HFFc6 (cell line): ENCODE data around the gene TSPAN12. TPM values are rescaled to one million over a fixed set of nuclear protein-coding genes. Genes with fewer than 3 reads are reported as not detected.

Experiments
- DNase-seq: peaks from one replicate; pipeline ENCODE4 v3.0.0-alpha.2; 2018
- H3K27ac Mint-ChIP-seq: 2 replicates; pipeline ENCODE4 v1.8.0; 2020; ENCODE audit warnings: mild to moderate bottlenecking, mixed read lengths
- H3K27me3 Mint-ChIP-seq: 2 replicates; pipeline ENCODE4 v1.8.0; 2021; ENCODE audit warnings: mild to moderate bottlenecking, moderate library complexity, mixed read lengths; ENCODE audit not compliant: insufficient read depth
- H3K36me3 Mint-ChIP-seq: 2 replicates; pipeline ENCODE4 v1.8.0; 2021; ENCODE audit warnings: low read depth, mixed read lengths
- H3K4me1 Mint-ChIP-seq: 2 replicates; pipeline ENCODE4 v1.8.0; 2020; ENCODE audit warnings: low read depth, mixed read lengths
- H3K4me3 Mint-ChIP-seq: 2 replicates; pipeline ENCODE4 v1.8.0; 2020; ENCODE audit warnings: mild to moderate bottlenecking, moderate library complexity, mixed read lengths
- H3K9me3 Mint-ChIP-seq: 2 replicates; pipeline ENCODE4 v1.8.0; 2020; ENCODE audit warnings: mild to moderate bottlenecking, mixed read lengths
- total RNA-seq, 6 experiments: library from RNA; stranded (reverse); fragmentation: NEBNext Ultra II Directional; extraction: Animal tissue kit (Norgen Biotek cat#: 25700); gene quantifications; 2 replicates in 1 of 6; 3 replicates in 5 of 6; pipeline ENCODE4 v1.2.3, GENCODE V29; 2021
- TF ChIP-seq, protein P1 (sequence below): fragments of 200-600 bp; sonication (generic); IDR thresholded peaks from 2 replicates; pipeline ENCODE4 v1.5.0; 2021; ENCODE audit warnings: antibody characterized with exemption, mild to moderate bottlenecking

TSPAN12 gene
- total RNA-seq, 6 experiments from 2014 or later, result 0.21 to 0.51 (median 0.40) TPM

GRCh38 chr7:120775755-120776154 is 82.2 kb downstream of the TSPAN12 start:
- Mint-ChIP-seq H3K4me3 (no peak overlapping the region), H3K4me1 (no peaks in the 10 kb centered on the region), H3K27me3 (no peaks in the 10 kb centered on the region; the same call in 1 of the 2 replicates), H3K27ac (no peak overlapping the region), H3K36me3 (no peaks in the 10 kb centered on the region), H3K9me3 (no peaks in the 10 kb centered on the region)
- TF ChIP-seq, protein P1, sequence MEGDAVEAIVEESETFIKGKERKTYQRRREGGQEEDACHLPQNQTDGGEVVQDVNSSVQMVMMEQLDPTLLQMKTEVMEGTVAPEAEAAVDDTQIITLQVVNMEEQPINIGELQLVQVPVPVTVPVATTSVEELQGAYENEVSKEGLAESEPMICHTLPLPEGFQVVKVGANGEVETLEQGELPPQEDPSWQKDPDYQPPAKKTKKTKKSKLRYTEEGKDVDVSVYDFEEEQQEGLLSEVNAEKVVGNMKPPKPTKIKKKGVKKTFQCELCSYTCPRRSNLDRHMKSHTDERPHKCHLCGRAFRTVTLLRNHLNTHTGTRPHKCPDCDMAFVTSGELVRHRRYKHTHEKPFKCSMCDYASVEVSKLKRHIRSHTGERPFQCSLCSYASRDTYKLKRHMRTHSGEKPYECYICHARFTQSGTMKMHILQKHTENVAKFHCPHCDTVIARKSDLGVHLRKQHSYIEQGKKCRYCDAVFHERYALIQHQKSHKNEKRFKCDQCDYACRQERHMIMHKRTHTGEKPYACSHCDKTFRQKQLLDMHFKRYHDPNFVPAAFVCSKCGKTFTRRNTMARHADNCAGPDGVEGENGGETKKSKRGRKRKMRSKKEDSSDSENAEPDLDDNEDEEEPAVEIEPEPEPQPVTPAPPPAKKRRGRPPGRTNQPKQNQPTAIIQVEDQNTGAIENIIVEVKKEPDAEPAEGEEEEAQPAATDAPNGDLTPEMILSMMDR, result no peak
- no peak for DNase-seq

DNA sequence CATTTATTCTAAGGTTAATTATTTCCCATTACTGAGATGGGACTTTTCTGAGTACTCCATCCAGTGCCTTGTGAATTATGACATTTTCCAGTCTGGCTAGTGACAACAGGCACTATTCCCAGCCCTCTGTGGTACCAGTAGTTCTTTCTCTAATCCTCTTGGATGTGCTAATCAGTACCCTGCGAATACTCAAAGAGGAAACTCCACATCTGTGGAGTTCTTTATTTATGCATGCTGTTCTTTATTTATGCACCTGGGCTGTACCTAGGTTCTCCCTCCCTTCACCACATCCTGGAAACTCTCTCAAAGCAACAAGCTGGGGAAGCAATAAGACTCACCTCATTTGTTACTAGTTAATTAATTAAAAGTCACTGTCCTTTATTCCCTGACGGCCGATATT is 83.5 kb downstream of the TSPAN12 start:
- no peaks in the 10 kb centered on the region for H3K4me1 Mint-ChIP-seq
- H3K4me3 Mint-ChIP-seq, result no peak overlapping the region
- DNase-seq, result no peak
- H3K36me3 Mint-ChIP-seq, result no peaks in the 10 kb centered on the region
- TF ChIP-seq, protein P1, result no peak
- no peaks in the 10 kb centered on the region; the same call in 1 of the 2 replicates for H3K27me3 Mint-ChIP-seq
- H3K9me3 Mint-ChIP-seq, result no peaks in the 10 kb centered on the region
- no peak overlapping the region for H3K27ac Mint-ChIP-seq

DNA sequence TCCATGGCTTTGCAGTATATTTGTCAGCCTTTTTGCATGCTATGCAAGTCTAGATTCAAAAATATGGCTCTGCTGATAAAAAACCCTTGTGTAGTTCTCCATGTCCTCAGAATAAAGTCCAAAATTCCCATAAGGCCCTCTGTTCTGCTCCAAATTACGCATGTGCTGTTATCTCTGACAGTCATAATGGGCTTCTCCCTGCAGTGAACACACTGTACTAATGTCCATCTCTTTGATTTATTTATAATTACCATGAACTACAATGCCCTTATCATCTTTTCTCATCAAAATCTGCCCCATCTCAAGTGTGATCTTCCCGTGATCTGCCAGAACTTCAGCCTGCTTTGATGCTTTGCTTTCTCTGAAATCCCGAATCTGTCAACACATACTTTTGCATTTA is 87.7 kb downstream of the TSPAN12 start:
- TF ChIP-seq, protein P1, result no peak
- Mint-ChIP-seq H3K27ac (no peak overlapping the region), H3K36me3 (no peaks in the 10 kb centered on the region), H3K4me1 (no peaks in the 10 kb centered on the region), H3K9me3 (no peaks in the 10 kb centered on the region), H3K4me3 (no peak overlapping the region), H3K27me3 (no peaks in the 10 kb centered on the region)
- no peak for DNase-seq

GRCh38 chr7:120760851-120761250 is 97.1 kb downstream of the TSPAN12 start:
- Mint-ChIP-seq H3K27ac (no peak overlapping the region), H3K4me3 (no peak overlapping the region), H3K36me3 (no peaks in the 10 kb centered on the region), H3K4me1 (no peaks in the 10 kb centered on the region), H3K27me3 (0 out of 2 replicates have a peak, but pooled peaks cover 2% of the 10 kb centered on the region), H3K9me3 (no peaks in the 10 kb centered on the region)
- TF ChIP-seq, protein P1, result no peak
- no peak for DNase-seq

DNA sequence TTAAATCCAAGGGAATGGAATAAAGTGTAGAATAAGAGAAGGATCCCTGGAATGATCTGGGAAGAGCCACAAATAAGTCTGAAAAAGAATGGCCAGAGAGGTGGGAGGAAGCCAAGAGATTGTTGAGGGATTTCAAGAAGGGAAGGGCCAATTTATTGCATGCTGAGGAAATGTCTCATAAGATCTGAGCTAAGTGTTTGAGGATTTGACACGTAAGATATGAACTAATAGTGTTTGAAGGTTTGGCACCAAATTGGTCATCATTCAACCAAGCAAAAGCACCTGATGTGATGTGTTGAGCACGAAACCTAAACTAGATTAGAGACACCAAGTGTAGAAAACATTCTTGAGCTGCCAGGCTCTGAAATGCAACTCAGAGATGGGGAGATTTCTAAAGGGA is 97.9 kb downstream of the TSPAN12 start:
- Mint-ChIP-seq H3K27me3 (0 out of 2 replicates have a peak, but pooled peaks cover 2% of the 10 kb centered on the region), H3K27ac (no peak overlapping the region), H3K9me3 (no peaks in the 10 kb centered on the region), H3K4me1 (no peaks in the 10 kb centered on the region), H3K4me3 (no peak overlapping the region), H3K36me3 (no peaks in the 10 kb centered on the region)
- TF ChIP-seq, protein P1, result no peak
- DNase-seq, result no peak

GRCh38 chr7:120743128-120743527 is 114.8 kb downstream of the TSPAN12 start:
- Mint-ChIP-seq H3K27ac (no peak overlapping the region), H3K27me3 (no peaks in the 10 kb centered on the region; the same call in 1 of the 2 replicates), H3K4me1 (no peaks in the 10 kb centered on the region), H3K36me3 (no peaks in the 10 kb centered on the region), H3K4me3 (no peak overlapping the region), H3K9me3 (no peaks in the 10 kb centered on the region)
- TF ChIP-seq, protein P1, result no peak
- no peak for DNase-seq
